ENCODE results near the gene USP2. TPM values are rescaled to one million over a fixed set of nuclear protein-coding genes. Genes with fewer than 3 reads are reported as not detected.

The USP2 gene
- total RNA-seq, 4 donors from 2014 or later, result 0.19 to 8.7 (median 1.0) TPM

DNA sequence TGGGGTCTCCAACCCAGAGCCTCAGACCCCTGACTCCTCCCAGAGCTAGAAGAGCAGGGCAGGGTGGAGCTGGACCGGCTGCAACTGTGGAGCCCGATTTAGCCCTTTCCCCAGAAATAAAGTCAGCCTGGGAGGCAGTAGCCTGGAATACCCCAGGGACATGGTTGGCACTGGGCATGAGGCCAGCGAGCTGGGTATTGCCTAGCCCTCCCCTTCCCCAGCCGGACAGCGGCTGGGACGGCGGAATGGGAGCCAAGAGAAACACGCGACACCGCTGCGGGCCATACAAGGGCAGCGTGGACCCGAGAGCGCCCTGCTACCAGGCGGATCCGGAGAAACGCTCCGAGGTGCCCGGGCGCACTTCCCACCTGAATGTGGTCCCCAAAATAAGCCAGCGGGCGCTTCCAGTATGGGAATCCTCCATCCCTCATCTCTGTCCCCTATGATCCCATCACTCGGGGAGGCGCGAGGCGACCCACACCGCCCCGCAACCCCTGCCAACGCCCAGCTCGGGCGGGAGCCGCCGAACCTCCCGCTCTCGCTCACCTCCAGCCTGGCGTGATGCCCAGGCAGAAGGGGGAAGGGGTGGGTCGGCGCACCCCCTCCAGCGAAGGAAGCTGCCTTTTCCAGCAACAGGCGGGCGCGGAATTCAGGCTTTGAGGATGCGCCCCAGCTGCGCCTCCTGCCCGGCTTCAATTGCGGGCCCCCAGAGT is 65.3 kb downstream of the USP2 start:
- TF ChIP-seq, protein P1, sequence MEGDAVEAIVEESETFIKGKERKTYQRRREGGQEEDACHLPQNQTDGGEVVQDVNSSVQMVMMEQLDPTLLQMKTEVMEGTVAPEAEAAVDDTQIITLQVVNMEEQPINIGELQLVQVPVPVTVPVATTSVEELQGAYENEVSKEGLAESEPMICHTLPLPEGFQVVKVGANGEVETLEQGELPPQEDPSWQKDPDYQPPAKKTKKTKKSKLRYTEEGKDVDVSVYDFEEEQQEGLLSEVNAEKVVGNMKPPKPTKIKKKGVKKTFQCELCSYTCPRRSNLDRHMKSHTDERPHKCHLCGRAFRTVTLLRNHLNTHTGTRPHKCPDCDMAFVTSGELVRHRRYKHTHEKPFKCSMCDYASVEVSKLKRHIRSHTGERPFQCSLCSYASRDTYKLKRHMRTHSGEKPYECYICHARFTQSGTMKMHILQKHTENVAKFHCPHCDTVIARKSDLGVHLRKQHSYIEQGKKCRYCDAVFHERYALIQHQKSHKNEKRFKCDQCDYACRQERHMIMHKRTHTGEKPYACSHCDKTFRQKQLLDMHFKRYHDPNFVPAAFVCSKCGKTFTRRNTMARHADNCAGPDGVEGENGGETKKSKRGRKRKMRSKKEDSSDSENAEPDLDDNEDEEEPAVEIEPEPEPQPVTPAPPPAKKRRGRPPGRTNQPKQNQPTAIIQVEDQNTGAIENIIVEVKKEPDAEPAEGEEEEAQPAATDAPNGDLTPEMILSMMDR (IDR thresholded peaks at IDR 0.05; ENCODE audit: low read depth), result no peak

DNA sequence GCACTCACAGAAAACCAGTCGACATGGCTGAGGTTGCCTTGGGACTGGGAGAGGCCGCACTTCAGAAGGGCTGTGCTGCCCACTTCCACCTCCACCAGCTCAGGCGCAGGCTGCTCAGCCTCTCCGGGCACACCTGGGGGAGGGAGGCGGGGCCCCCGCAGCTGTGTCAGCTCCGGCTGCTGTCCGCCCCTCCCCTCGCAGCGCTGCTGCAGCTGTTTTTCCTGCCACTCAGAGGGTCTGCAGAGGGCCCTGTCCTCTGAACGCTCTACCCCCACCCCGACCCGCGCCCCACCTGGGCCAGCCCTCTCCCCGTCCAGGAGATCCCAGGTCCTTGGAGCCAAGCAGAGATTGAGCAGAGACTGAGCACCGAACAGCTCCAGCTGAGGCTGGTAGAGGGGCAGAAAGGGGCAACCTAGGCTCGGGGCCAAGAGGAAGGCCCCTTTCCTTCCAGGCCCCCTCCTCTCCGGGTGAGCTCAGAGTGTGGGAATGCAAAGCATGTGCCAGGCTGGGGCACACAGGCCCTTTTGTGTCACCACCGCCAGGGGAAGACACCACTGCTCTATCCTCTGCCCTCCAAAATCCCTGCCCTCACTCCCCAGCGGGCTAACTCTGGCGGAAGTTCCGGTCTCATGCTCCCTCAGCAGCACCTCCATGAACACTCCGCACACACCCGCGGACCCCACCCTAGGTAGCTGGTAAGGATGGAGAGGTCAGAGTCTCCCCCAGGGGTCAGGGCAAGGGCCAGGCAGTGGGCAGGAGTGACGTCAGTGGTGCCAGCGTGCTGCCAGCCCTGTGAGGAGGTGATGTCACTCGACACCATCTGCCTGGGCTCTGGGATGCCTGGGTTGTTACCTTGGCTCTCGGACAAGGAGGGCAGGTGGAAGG is 66.1 kb downstream of the USP2 start:
- TF ChIP-seq, protein P1 (IDR thresholded peaks at IDR 0.05; ENCODE audit: low read depth), result no peak

GRCh38 chr11:119314726-119315125 is 66.8 kb downstream of the USP2 start:
- TF ChIP-seq, protein P1 (IDR thresholded peaks at IDR 0.05; ENCODE audit: low read depth), result no peak

DNA sequence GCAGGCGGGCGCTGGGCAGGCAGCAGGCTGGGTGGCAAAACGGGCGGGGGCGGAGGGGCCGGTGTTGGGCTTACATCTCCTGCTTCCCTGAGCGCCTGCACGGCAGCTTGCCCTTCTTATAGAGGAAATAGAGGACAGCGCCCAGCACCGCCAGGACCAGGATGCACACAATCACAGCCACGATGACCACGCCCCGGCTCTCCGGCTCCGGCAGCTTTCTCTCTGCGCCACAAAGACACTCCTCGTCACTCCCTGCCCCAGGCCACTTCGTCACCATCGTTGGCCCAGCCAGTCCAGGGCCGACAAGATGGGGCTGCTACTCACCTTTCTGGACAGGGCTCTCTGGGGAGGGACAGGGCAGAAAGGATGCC is 70.8 kb downstream of the USP2 start:
- TF ChIP-seq, protein P1 (IDR thresholded peaks at IDR 0.05; ENCODE audit: low read depth), result no peak

DNA sequence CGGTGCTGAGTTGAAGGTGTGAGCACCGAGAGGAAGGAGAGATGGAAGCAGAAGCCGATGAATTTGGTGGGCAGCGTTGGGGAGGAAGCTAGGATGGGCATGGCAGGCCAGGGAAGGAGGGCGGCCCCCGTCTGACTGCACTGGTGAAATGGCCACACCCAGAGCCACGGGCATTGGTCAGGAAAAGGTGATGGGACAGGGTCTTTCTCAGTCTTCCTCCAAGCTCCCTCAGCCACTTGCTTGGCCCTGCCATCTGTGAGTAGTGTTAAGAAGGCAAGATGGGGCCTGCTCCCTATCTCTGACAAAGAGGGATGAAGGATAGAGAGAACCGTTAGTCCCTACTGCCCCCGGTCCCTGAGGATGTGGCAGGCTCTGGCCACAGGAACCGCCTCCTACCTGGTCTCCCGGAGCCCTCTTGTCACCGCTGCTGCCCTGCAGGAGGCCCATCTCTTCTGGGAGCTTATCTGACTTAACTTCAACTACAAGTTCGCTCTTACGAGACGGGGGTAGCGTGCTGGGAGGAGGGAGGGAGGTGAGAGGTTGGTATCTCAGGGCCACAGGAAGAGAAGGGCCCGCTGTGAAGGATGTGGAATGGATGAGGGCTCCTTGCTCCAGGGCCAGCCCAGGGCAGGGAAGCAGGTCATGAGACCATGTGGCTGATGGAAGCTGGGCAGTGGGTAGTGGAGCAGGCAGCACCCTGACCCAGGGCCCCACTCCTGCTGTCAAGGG is 71.4 kb downstream of the USP2 start:
- TF ChIP-seq, protein P1 (IDR thresholded peaks at IDR 0.05; ENCODE audit: low read depth), result no peak

DNA sequence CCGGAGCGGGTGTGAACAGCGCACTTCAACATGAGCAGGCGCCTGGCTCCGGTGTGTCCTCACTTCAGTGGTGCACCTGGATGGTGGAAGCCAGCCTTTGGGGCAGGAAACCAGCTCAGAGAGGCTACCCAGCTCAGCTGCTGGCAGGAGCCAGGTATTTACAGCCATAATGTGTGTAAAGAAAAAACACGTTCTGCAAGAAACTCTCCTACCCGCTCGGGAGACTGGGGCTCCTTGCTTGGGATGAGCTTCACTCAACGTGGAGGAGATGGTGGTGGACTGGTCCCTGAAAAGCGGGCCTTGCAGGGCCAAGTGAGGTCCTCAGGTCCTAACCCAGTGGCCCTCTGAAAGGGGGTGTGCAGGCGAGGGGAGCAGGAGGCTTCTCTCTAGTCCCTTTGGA is 72.1 kb downstream of the USP2 start:
- TF ChIP-seq, protein P1 (IDR thresholded peaks at IDR 0.05; ENCODE audit: low read depth), result no peak

DNA sequence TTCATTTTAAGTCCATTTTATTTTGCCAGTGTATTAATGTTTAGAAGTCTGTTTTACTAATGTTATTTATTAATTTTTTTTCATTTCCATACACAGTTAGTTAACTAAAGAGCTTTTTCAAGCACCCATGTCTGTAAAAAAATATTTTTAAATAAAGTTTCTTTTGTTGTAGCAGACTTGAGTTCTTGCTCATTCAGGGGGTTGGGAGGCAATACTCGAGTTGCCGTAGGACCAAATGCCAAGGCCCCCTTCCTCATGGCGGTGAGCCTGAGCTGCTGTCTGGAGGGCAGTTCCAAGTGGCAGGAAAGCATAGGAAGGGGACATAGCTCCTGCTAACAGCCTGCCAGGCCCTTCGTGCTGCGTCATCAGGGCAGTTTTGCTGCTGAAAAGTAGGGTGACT is 73.5 kb downstream of the USP2 start:
- TF ChIP-seq, protein P1 (IDR thresholded peaks at IDR 0.05; ENCODE audit: low read depth), result no peak

All from subcutaneous adipose tissue (tissue), 4 donors.